ENCODE results near the gene SLC6A4.

SLC6A4 gene

DNA sequence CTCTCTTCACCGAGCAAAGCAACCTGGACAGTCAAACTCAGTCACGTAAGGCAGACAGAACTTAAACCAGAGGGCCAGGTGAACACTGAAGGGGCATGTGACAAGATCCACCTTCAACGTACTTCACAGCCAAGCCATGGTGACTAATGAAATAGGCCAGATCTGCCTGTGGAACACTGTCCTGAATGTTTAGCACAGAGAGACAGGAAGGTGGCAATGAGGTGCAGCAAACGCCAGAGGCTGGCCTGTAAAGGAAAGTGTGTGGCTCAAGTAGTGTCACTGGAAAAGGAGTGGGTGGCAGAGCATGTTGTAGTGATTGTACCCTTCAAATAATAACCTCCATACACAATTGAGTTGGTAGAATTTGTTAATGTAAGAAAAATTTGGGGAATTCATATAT, 38.1 kb downstream of the SLC6A4 start:
- no peak overlapping the region for H3K4me3 ChIP-seq (ENCODE audit: control insufficient read depth, low read depth, low read length)
- no peak for DNase-seq (ENCODE audit: low read depth)
- no peak for TF ChIP-seq CTCF (IDR thresholded peaks at IDR 0.05; ENCODE audit: control insufficient read depth, insufficient read depth, low read depth, low read length, missing control alignments)

GRCh38 chr17:30196504-30196903, 39.0 kb downstream of the SLC6A4 start:
- no peak for TF ChIP-seq CTCF (IDR thresholded peaks at IDR 0.05; ENCODE audit: control insufficient read depth, insufficient read depth, low read depth, low read length, missing control alignments)
- no peak overlapping the region for H3K4me3 ChIP-seq (ENCODE audit: control insufficient read depth, low read depth, low read length)
- DNase-seq (ENCODE audit: low read depth): no peak

DNA sequence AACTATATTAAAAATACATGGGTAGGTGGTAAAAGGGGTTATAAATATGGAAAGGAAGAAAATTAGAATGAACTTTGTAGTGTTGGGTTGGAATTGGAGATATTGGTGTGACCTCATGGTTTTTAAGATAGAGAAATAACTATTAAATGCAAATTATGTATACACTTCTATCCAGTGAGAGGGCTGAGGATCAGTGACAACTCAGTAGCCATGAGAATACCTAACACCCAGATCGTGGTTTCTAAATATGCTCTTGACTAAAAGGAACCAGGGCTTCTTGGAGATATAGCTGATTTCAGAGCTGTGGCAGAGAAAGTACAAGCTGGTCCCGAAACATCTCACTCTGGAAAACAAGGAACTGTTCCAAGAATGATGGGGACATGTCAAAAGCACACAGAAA, 44.4 kb downstream of the SLC6A4 start:
- no peak for TF ChIP-seq CTCF (IDR thresholded peaks at IDR 0.05; ENCODE audit: control insufficient read depth, insufficient read depth, low read depth, low read length, missing control alignments)
- DNase-seq (ENCODE audit: low read depth): no peak
- no peak overlapping the region for H3K4me3 ChIP-seq (ENCODE audit: control insufficient read depth, low read depth, low read length)

DNA sequence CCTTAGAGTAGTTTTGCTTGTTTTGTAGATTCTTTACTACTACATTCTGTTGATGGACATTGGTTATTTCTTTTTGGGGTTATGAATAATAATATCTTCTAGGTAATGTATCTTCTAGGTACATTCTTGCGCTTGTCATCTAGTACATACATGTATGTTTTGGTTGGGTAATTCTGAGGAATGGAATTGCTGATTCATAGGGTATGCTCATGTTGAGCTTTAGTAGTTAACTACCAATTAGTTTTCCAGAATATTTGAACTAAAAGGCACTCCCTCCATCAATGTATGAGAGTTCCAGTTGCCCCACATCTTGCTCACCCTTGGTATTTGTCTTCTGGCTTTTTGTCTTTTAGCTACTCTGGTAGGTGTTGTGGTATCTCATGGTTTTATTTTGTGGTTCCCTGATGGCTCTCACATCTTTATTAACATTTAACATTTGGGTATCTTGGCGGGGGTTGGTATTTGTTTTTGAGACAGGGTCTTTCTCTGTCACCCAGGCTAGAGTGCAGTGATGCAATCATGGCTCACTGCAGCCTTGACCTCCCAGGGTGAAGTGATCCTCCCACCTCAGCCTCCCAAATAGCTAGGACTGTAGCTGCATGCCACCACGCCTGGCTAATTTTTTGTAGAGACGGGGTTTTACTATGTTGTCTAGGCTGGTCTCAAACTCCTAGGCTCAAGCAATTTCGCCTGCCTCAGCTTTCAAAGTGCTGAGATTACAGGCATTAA, 47.1 kb downstream of the SLC6A4 start:
- no peak for DNase-seq (ENCODE audit: low read depth)
- no peak overlapping the region for H3K4me3 ChIP-seq (ENCODE audit: control insufficient read depth, low read depth, low read length)
- no peak for TF ChIP-seq CTCF (IDR thresholded peaks at IDR 0.05; ENCODE audit: control insufficient read depth, insufficient read depth, low read depth, low read length, missing control alignments)

DNA sequence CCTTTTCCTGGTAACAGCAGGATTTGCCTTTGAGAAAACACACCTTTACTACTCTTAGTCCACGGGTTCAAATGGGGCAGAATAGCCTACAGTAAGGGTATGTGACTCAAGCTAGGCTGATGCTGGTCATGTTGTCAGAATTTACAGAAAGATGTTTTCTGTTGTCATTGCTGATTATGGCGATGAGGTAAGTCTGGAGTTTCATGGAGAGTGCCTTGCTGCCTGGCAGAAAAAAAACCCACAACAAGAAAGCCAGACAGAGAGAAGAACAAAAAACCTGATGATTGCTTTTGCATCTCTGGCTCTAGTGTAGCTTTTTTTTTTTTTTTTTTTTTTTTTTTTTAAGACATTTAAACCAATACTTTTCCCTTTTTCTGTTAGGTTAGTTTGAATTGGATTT, 47.9 kb downstream of the SLC6A4 start:
- no peak overlapping the region for H3K4me3 ChIP-seq (ENCODE audit: control insufficient read depth, low read depth, low read length)
- DNase-seq (ENCODE audit: low read depth): no peak
- no peak for TF ChIP-seq CTCF (IDR thresholded peaks at IDR 0.05; ENCODE audit: control insufficient read depth, insufficient read depth, low read depth, low read length, missing control alignments)

- no peak for DNase-seq (ENCODE audit: low read depth)
- TF ChIP-seq CTCF (IDR thresholded peaks at IDR 0.05; ENCODE audit: control insufficient read depth, insufficient read depth, low read depth, low read length, missing control alignments): no peak
- H3K4me3 ChIP-seq (ENCODE audit: control insufficient read depth, low read depth, low read length): no peak overlapping the region
These were observed 48.7 kb downstream of the SLC6A4 start for GRCh38 chr17:30186761-30187160.

Data from AG09309 (cell line).